Stimulated activated CD4-positive, alpha-beta T cell treated with anti-CD3 and anti-CD28 coated beads, Interleukin-1b, Interleukin-23, amount 100 ng/mL, for 24 hours (primary cell): ENCODE measurements around the gene AP1M1.
A peak's percentile ranks its signal among the peaks of the same experiment; 100 is the strongest.

Source experiments
- DNase-seq, 4 experiments: peaks; one replicate each; pipeline ENCODE4 v3.0.0-alpha.2; 2020; ENCODE audit warnings: low read depth in 4 of 4, low spot score in 1 of 4

AP1M1 gene

GRCh38 chr19:16185123-16185767 lies 12.5 kb upstream of the AP1M1 start, which contains the start of gene FAM32A:
Gene FAM32A, plus strand, starts transcription at chr19:16185410. Its CDS starts 33 bp downstream, at chr19:16185443.
- peak; percentile 91 to 97 (median 96) for DNase-seq

GRCh38 chr19:16185768-16186123 lies 12.0 kb upstream of the AP1M1 start:
- DNase-seq = peak in 2 of 4 experiments; percentile 17 to 21

- no peak for DNase-seq
These were observed 9.2 kb upstream of the AP1M1 start for GRCh38 chr19:16188521-16188920.

GRCh38 chr19:16190198-16190597 lies 7.5 kb upstream of the AP1M1 start:
- no peak for DNase-seq

GRCh38 chr19:16190736-16191135 lies 7.0 kb upstream of the AP1M1 start:
- DNase-seq = no peak

GRCh38 chr19:16191216-16191908 lies 6.3 kb upstream of the AP1M1 start:
- DNase-seq = no peak

GRCh38 chr19:16193466-16193865 lies 4.2 kb upstream of the AP1M1 start:
- no peak for DNase-seq

- DNase-seq = no peak
These were observed 506 bp upstream of the AP1M1 start for GRCh38 chr19:16197188-16197621.

GRCh38 chr19:16198370-16198651 lies 600 bp downstream of the AP1M1 start:
- no peak for DNase-seq

GRCh38 chr19:16199275-16199932 lies 1.7 kb downstream of the AP1M1 start:
- DNase-seq = no peak

- no peak for DNase-seq
These were observed 2.6 kb downstream of the AP1M1 start for GRCh38 chr19:16200038-16201010.

- DNase-seq = no peak
These were observed 3.3 kb downstream of the AP1M1 start for GRCh38 chr19:16201011-16201391.

GRCh38 chr19:16202320-16203255 lies 4.9 kb downstream of the AP1M1 start:
- DNase-seq = no peak

GRCh38 chr19:16203256-16204004 lies 5.7 kb downstream of the AP1M1 start:
- DNase-seq = no peak

GRCh38 chr19:16204005-16204294 lies 6.2 kb downstream of the AP1M1 start:
- no peak for DNase-seq

GRCh38 chr19:16205205-16206045 lies 7.7 kb downstream of the AP1M1 start:
- no peak for DNase-seq

- DNase-seq = no peak
These were observed 8.4 kb downstream of the AP1M1 start for GRCh38 chr19:16206046-16206605.

- no peak for DNase-seq
These were observed 8.9 kb downstream of the AP1M1 start for GRCh38 chr19:16206637-16207036.

- no peak for DNase-seq
These were observed 9.4 kb downstream of the AP1M1 start for GRCh38 chr19:16207063-16207462.
